Renal cortical epithelial cell (primary cell): ENCODE data around the gene SGSM2. TPM values are rescaled to one million over a fixed set of nuclear protein-coding genes. Genes with fewer than 3 reads are reported as not detected.

Experiments
- DNase-seq: peaks from one replicate; pipeline ENCODE4 v3.0.0-alpha.2; 2011; ENCODE audit warnings: low read depth
- total RNA-seq: library from RNA; depleted of rRNA; stranded (reverse); fragments of >200 nt; gene quantifications from 2 replicates; pipeline ENCODE4 v1.2.3, GENCODE V29; 2014

The SGSM2 gene
- total RNA-seq, 1 donor from 2014 or later: 55.1 TPM

GRCh38 chr17:2420176-2420575 lies 82.9 kb downstream of the SGSM2 start:
- no peak for DNase-seq

GRCh38 chr17:2421315-2422147 lies 84.2 kb downstream of the SGSM2 start:
- DNase-seq: no peak

- no peak for DNase-seq
Observed at GRCh38 chr17:2423271-2423670, 86.0 kb downstream of the SGSM2 start.

GRCh38 chr17:2427215-2427614 lies 89.9 kb downstream of the SGSM2 start:
- no peak for DNase-seq

GRCh38 chr17:2427910-2428309 lies 90.6 kb downstream of the SGSM2 start:
- DNase-seq: no peak

Other genes with a start within 250 kb of the SGSM2 start
- gene SMG6, start 33.7 kb upstream of the SGSM2 start, total RNA-seq: 15.1 and 75.5 TPM in 2 replicates
- gene SRR, start 33.6 kb upstream of the SGSM2 start, total RNA-seq: 19.4 and 19.7 TPM in 2 replicates
- gene TSR1, start 1.0 kb upstream of the SGSM2 start, total RNA-seq: 62.9 and 68.9 TPM in 2 replicates
- 1.6 and 9.8 TPM in 2 replicates for gene MNT, start 63.6 kb downstream of the SGSM2 start, total RNA-seq
- gene METTL16, start 174.4 kb downstream of the SGSM2 start, total RNA-seq: 13.4 and 18.2 TPM in 2 replicates